ENCODE data around the gene IRF1. TPM values are rescaled to one million over a fixed set of nuclear protein-coding genes. Genes with fewer than 3 reads are reported as not detected.

Gene IRF1
- total and polyA plus RNA-seq, 2 of the 8 experiments (the other 6 are each of a cell fraction or from before 2014, with no cell fraction given) = 4.0 to 8.5 TPM

DNA sequence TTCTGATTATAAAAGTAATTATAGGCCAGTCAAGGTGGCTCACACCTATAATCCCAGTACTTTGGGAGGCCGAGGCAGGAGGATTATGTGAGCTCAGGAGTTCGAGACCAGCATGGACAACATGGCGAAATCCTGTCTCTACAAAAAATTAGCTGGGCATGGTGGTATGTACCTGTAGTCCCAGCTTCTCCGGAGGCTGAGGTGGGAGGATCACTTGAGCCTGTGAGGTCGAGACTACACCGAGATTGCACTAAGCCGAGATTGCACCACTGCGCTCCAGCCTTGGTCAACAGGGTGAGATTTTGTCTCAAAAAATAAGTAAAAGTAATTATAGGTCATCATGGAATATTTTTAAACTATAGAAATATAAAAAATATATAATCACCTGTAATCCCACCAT lies 18.1 kb downstream of the IRF1 start (continued):
- TF ChIP-seq, protein P1, sequence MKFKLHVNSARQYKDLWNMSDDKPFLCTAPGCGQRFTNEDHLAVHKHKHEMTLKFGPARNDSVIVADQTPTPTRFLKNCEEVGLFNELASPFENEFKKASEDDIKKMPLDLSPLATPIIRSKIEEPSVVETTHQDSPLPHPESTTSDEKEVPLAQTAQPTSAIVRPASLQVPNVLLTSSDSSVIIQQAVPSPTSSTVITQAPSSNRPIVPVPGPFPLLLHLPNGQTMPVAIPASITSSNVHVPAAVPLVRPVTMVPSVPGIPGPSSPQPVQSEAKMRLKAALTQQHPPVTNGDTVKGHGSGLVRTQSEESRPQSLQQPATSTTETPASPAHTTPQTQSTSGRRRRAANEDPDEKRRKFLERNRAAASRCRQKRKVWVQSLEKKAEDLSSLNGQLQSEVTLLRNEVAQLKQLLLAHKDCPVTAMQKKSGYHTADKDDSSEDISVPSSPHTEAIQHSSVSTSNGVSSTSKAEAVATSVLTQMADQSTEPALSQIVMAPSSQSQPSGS (IDR thresholded peaks at IDR 0.05; ENCODE audit: low read length) = no peak
- TF ChIP-seq YY1 (IDR thresholded peaks at IDR 0.05; ENCODE audit: low read depth, low read length) = no peak
- no peak for TF ChIP-seq SUZ12 (IDR thresholded peaks at IDR 0.05; ENCODE audit: low read length)
- no peak for TF ChIP-seq EP300 (IDR thresholded peaks at IDR 0.05; ENCODE audit: borderline replicate concordance in 1 of 2, low read depth in 2 of 2, low read length in 2 of 2)

Measured in H1 (cell line).